Measurements from ENCODE around the gene S1PR5. TPM values are rescaled to one million over a fixed set of nuclear protein-coding genes. Genes with fewer than 3 reads are reported as not detected.

Gene S1PR5
- polyA plus RNA-seq, 3 donors = 0.18 to 0.46 TPM; not detected in 1

GRCh38 chr19:10565028-10565566, 47.9 kb upstream of the S1PR5 start:
- no peak for TF ChIP-seq CTCF (IDR thresholded peaks at IDR 0.05)
- H3K4me1 ChIP-seq (ENCODE audit: control insufficient read depth in 1 of 2, insufficient read depth in 2 of 2, low read length in 2 of 2) = peaks cover 38 to 43% of the 10 kb centered on the region in 2 donors
- H3K4me3 Mint-ChIP-seq = peak overlapping the region; percentile 92 to 99
- 12% methylated on average over 10 of the region's 10 CpGs for WGBS (ENCODE audit: insufficient coverage)
- H3K79me2 ChIP-seq (ENCODE audit: insufficient read depth, low read length) = peaks cover 52% of the 10 kb centered on the region
- peak overlapping the region; percentile 95 for H2AFZ ChIP-seq (ENCODE audit: insufficient read depth, low read depth, low read length, poor library complexity, severe bottlenecking)
- peaks cover 0 to 1% (median 0%) of the 10 kb centered on the region in 3 donors for H3K27me3 Mint-ChIP-seq (ENCODE audit: low read depth in 3 of 3)
- DNase-seq = peak in 2 of 3 donors; percentile 44 to 51
- H3K4me2 ChIP-seq (replicated peaks; ENCODE audit: extremely low read depth, low read length, poor library complexity, severe bottlenecking) = peak overlapping the region; percentile 100
- H3K36me3 Mint-ChIP-seq = peaks cover 29 to 35% of the 10 kb centered on the region in 2 donors
- H4K20me1 ChIP-seq (ENCODE audit: insufficient read depth, low read length) = peaks cover 21% of the 10 kb centered on the region
- H3K27ac ChIP-seq (ENCODE audit: low read depth in 1 of 2, low read length in 2 of 2) = peak overlapping the region; percentile 59 to 81
- H3K9me3 Mint-ChIP-seq = no peaks in the 10 kb centered on the region
- peaks cover 35% of the 10 kb centered on the region for H3K4me1 Mint-ChIP-seq
- peak overlapping the region; percentile 86 to 100 (median 92) for H3K4me3 ChIP-seq (replicated peaks in 1 of 3; ENCODE audit: low read depth in 2 of 3, low read length in 3 of 3)
- H3K36me3 ChIP-seq (replicated peaks in 1 of 2; ENCODE audit: control insufficient read depth in 1 of 2, insufficient read depth in 2 of 2, low read length in 2 of 2) = peaks cover 19 to 28% of the 10 kb centered on the region in 2 donors
- no peaks in the 10 kb centered on the region for H3K27me3 ChIP-seq (ENCODE audit: control insufficient read depth in 2 of 2, insufficient read depth in 2 of 2, low read length in 2 of 2)
- peak overlapping the region; percentile 70 to 98 (median 90) for H3K27ac Mint-ChIP-seq
- intact Hi-C loops (cut with micrococcal nuclease) = loop anchor here (5.0 to 10.0 kb wide), 5 partner anchors 87 to 313 kb away; partner anchors contain the start of genes CDC37 (in 1 of the 2), ILF3 (in 1 of the 2) and MRPL4 (in 1 of the 2)
- no peaks in the 10 kb centered on the region for H3K9me3 ChIP-seq (replicated peaks in 1 of 2; ENCODE audit: control insufficient read depth in 1 of 2, insufficient read depth in 1 of 2, low read length in 2 of 2)
- peak overlapping the region; percentile 83 for H3K9ac ChIP-seq (ENCODE audit: insufficient read depth, low read length, poor library complexity, severe bottlenecking)

GRCh38 chr19:10562609-10563008, 45.4 kb upstream of the S1PR5 start:
- H3K36me3 Mint-ChIP-seq = peaks cover 51 to 59% of the 10 kb centered on the region in 2 donors
- no peak overlapping the region for H3K9ac ChIP-seq (ENCODE audit: insufficient read depth, low read length, poor library complexity, severe bottlenecking)
- TF ChIP-seq CTCF (IDR thresholded peaks at IDR 0.05) = no peak
- peaks cover 26 to 28% of the 10 kb centered on the region in 2 donors for H3K4me1 ChIP-seq (ENCODE audit: control insufficient read depth in 1 of 2, insufficient read depth in 2 of 2, low read length in 2 of 2)
- H2AFZ ChIP-seq (ENCODE audit: insufficient read depth, low read depth, low read length, poor library complexity, severe bottlenecking) = no peak overlapping the region
- WGBS (ENCODE audit: insufficient coverage) = 82% methylated on average over 3 of the region's 5 CpGs
- DNase-seq = no peak
- H3K4me3 Mint-ChIP-seq = no peak overlapping the region
- no peaks in the 10 kb centered on the region for H3K9me3 ChIP-seq (replicated peaks in 1 of 2; ENCODE audit: control insufficient read depth in 1 of 2, insufficient read depth in 1 of 2, low read length in 2 of 2)
- no peak overlapping the region for H3K4me2 ChIP-seq (replicated peaks; ENCODE audit: extremely low read depth, low read length, poor library complexity, severe bottlenecking)
- H3K27me3 Mint-ChIP-seq (ENCODE audit: low read depth in 3 of 3) = no peaks in the 10 kb centered on the region
- peaks cover 39 to 52% of the 10 kb centered on the region in 2 donors for H3K36me3 ChIP-seq (replicated peaks in 1 of 2; ENCODE audit: control insufficient read depth in 1 of 2, insufficient read depth in 2 of 2, low read length in 2 of 2)
- H3K27ac ChIP-seq (ENCODE audit: low read depth in 1 of 2, low read length in 2 of 2) = no peak overlapping the region
- H3K27me3 ChIP-seq (ENCODE audit: control insufficient read depth in 2 of 2, insufficient read depth in 2 of 2, low read length in 2 of 2) = no peaks in the 10 kb centered on the region
- H3K27ac Mint-ChIP-seq = no peak overlapping the region
- intact Hi-C loops (cut with micrococcal nuclease) = loop anchor here (5.0 to 10.0 kb wide), 2 partner anchors 55 to 158 kb away; partner anchors contain the start of gene CDC37 (in 1 of the 2)
- peaks cover 23% of the 10 kb centered on the region for H3K4me1 Mint-ChIP-seq
- H3K4me3 ChIP-seq (replicated peaks in 1 of 3; ENCODE audit: low read depth in 2 of 3, low read length in 3 of 3) = no peak overlapping the region
- H4K20me1 ChIP-seq (ENCODE audit: insufficient read depth, low read length) = peaks cover 20% of the 10 kb centered on the region
- H3K9me3 Mint-ChIP-seq = no peaks in the 10 kb centered on the region
- peaks cover 40% of the 10 kb centered on the region for H3K79me2 ChIP-seq (ENCODE audit: insufficient read depth, low read length)

Data from CD14-positive monocyte (primary cell).